ENCODE results near the gene OSBPL10. TPM values are rescaled to one million over a fixed set of nuclear protein-coding genes. Genes with fewer than 3 reads are reported as not detected.

Gene OSBPL10
- total and polyA plus RNA-seq, 8 donors, result 1.8 to 37.7 (median 5.9) TPM

DNA sequence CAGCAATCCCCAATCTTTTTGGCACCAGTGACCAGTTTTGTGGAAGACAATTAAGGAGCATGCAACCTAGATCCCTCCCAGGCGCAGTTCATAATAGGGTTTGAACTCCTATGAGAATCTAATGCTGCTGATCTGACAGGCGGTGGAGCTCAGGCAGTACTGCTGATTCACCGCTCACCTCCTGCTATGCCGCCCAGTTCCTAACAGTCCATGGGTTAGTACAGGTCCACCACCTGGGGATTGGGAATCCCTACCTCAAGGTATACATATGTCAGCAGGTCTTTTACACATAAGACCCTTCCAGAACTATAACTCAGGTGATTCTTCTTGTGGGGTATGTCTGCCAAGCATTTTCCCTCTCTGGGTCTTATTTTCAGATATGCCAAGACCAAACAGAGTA, 182.2 kb downstream of the OSBPL10 start:
- Histone ChIP-seq H3K27ac (no peak overlapping the region), H3K27me3 (no peaks in the 10 kb centered on the region), H3K36me3 (no peaks in the 10 kb centered on the region), H3K9me3 (no peaks in the 10 kb centered on the region), H3K4me1 (no peaks in the 10 kb centered on the region), H3K4me3 (no peak overlapping the region)
- no peak for DNase-seq
- intact Hi-C loops (cut with DNase I; ENCODE audit: low total_unique reads), result no loop called here
- TF ChIP-seq POLR2AphosphoS5 (IDR thresholded peaks at IDR 0.05) (no peak), POLR2A (IDR thresholded peaks at IDR 0.05) (no peak)
- WGBS, 5 donors, result 98 to 100% (median 98%) methylated on average over 4 of the region's 4 CpGs

DNA sequence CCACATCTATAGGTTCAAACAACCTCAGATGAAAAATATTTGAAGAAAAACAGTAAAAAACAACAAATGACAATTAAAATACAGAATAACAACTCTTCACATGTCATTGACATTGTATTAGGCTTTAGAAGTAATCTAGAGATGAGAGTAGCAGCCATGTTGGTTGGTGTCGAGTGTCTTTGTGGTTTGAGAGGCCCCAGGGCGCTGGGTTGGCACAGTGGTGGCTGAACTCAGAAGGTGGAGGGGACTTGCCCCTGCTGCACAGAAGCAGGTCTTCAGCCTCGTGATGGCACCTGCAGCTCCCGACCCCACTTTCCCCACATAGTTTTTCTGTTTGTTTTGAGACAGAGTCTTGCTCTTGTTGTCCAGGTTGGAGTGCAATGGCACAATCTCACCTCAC, 187.2 kb downstream of the OSBPL10 start:
- no peak overlapping the region for H3K27ac ChIP-seq
- DNase-seq, result no peak
- WGBS, 5 donors, result 90 to 98% (median 94%) methylated on average over 4 of the region's 4 CpGs
- TF ChIP-seq EP300 (IDR thresholded peaks at IDR 0.05), result no peak
- no peak for TF ChIP-seq POLR2A (IDR thresholded peaks at IDR 0.05)
- no peak for TF ChIP-seq CTCF (IDR thresholded peaks at IDR 0.05)
- no peak for TF ChIP-seq POLR2AphosphoS5 (IDR thresholded peaks at IDR 0.05)
- H3K4me1 ChIP-seq, result peaks cover 0 to 5% (median 0%) of the 10 kb centered on the region in 4 donors
- intact Hi-C loops (cut with DNase I; ENCODE audit: low total_unique reads), result no loop called here
- no peaks in the 10 kb centered on the region for H3K36me3 ChIP-seq
- no peak overlapping the region for H3K4me3 ChIP-seq
- H3K27me3 ChIP-seq, result no peaks in the 10 kb centered on the region
- H3K9me3 ChIP-seq, result no peaks in the 10 kb centered on the region

GRCh38 chr3:31791090-31791430, 190.0 kb downstream of the OSBPL10 start:
- Histone ChIP-seq H3K9me3 (no peaks in the 10 kb centered on the region), H3K36me3 (no peaks in the 10 kb centered on the region), H3K27me3 (no peaks in the 10 kb centered on the region), H3K27ac (no peak overlapping the region), H3K4me1 (peaks cover 0 to 5% (median 0%) of the 10 kb centered on the region in 4 donors), H3K4me3 (no peak overlapping the region)
- no peak for DNase-seq
- 72 to 82% (median 80%) methylated on average over 2 of the region's 2 CpGs for WGBS, 5 donors
- TF ChIP-seq EP300 (IDR thresholded peaks at IDR 0.05) (no peak), POLR2A (IDR thresholded peaks at IDR 0.05) (no peak), CTCF (IDR thresholded peaks at IDR 0.05) (no peak), POLR2AphosphoS5 (IDR thresholded peaks at IDR 0.05) (no peak)
- intact Hi-C loops (cut with DNase I; ENCODE audit: low total_unique reads), result no loop called here

DNA sequence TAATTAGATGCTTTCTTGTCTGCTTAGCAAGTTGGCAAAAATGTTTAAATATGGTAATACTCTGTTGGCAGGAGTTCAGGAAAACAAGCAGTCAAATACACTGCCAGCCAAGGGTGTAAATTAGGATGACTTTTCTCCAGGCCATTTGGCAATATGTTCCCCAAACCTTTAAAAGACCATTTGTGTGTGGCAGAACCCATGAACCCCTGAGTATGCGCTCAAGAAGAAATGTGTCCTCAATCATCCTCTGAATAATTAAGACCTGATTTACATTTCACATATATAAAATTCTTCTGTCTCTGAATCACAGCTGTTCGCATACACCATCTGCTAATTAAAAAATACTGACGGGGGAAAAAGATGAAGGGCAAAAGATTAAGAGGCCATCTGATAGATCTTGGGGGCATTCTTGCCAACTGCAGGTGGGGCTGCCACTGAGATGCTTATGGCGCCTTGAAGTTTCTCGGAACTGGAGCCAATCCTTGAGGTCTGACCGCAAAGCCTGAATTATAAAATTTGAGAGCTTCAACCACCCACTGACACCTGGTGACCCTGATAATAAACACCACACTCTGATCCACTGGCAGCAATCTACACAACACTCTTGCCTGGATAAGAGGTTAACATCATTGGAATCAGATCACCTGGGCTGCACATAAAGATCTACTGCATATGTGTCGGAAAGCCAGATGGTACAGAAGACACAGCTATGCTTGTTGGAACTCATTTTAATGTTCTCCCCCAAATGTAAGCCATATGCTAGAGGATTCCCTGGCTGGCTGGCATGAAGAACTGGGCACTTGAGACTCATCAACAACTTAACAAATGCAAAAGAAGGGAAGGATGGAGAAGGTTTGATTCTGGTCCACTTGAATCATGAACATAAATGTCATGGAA, 190.6 kb downstream of the OSBPL10 start:
- intact Hi-C loops (cut with DNase I; ENCODE audit: low total_unique reads), result no loop called here
- TF ChIP-seq CTCF (IDR thresholded peaks at IDR 0.05) (no peak), POLR2AphosphoS5 (IDR thresholded peaks at IDR 0.05) (no peak), POLR2A (IDR thresholded peaks at IDR 0.05) (no peak), EP300 (IDR thresholded peaks at IDR 0.05) (no peak)
- Histone ChIP-seq H3K4me3 (no peak overlapping the region), H3K4me1 (peaks cover 0 to 5% (median 0%) of the 10 kb centered on the region in 4 donors), H3K36me3 (no peaks in the 10 kb centered on the region), H3K9me3 (no peaks in the 10 kb centered on the region), H3K27ac (no peak overlapping the region), H3K27me3 (no peaks in the 10 kb centered on the region)
- 93 to 96% (median 95%) methylated on average over 7 of the region's 7 CpGs for WGBS, 5 donors
- DNase-seq, result no peak

GRCh38 chr3:31789429-31789828, 191.6 kb downstream of the OSBPL10 start:
- H3K27me3 ChIP-seq, result no peaks in the 10 kb centered on the region
- TF ChIP-seq POLR2A (IDR thresholded peaks at IDR 0.05), result no peak
- TF ChIP-seq CTCF (IDR thresholded peaks at IDR 0.05), result no peak
- TF ChIP-seq EP300 (IDR thresholded peaks at IDR 0.05), result no peak
- TF ChIP-seq POLR2AphosphoS5 (IDR thresholded peaks at IDR 0.05), result no peak
- H3K27ac ChIP-seq, result no peak overlapping the region
- DNase-seq, result no peak
- WGBS, 5 donors, result 84 to 94% (median 90%) methylated on average over 5 of the region's 5 CpGs
- no peaks in the 10 kb centered on the region for H3K9me3 ChIP-seq
- no peaks in the 10 kb centered on the region for H3K36me3 ChIP-seq
- no peak overlapping the region for H3K4me3 ChIP-seq
- H3K4me1 ChIP-seq, result peaks cover 0 to 5% (median 0%) of the 10 kb centered on the region in 4 donors
- intact Hi-C loops (cut with DNase I; ENCODE audit: low total_unique reads), result no loop called here

Measured in stomach (tissue), 9 donors.